HG03442 (cell line): ENCODE measurements around the gene NVL.
"Not testable (repeated sequence)": the region's sequence is repeated elsewhere in the genome, so short reads cannot be mapped to it uniquely, and the experiment has no call there.

Experiments
- ATAC-seq: cut with Tn5 transposase; IDR thresholded peaks from one replicate; pipeline ENCODE4 v1.9.1; 2021; ENCODE audit warnings: mild to moderate bottlenecking, moderate library complexity; ENCODE audit not compliant: unreplicated experiment

Gene NVL

GRCh38 chr1:224238212-224238611 is 91.8 kb downstream of the NVL start:
- no peak for ATAC-seq

GRCh38 chr1:224237119-224237881 is 92.7 kb downstream of the NVL start:
- ATAC-seq, result no peak

- no peak for ATAC-seq
Observed at GRCh38 chr1:224235813-224236493, 94.0 kb downstream of the NVL start.

- ATAC-seq, result no peak
Observed at GRCh38 chr1:224234017-224234416, 96.0 kb downstream of the NVL start.

- ATAC-seq, result no peak
Observed at GRCh38 chr1:224226849-224227502, 103.0 kb downstream of the NVL start.

- ATAC-seq, result no peak
Observed at GRCh38 chr1:224223819-224224714, 105.9 kb downstream of the NVL start.

GRCh38 chr1:224219612-224220059 is 110.3 kb downstream of the NVL start:
- ATAC-seq, result no peak

GRCh38 chr1:224219011-224219611 is 110.9 kb downstream of the NVL start:
- no peak for ATAC-seq

- ATAC-seq, result no peak
Observed at GRCh38 chr1:224217655-224218623, 112.0 kb downstream of the NVL start.

GRCh38 chr1:224216382-224216781 is 113.6 kb downstream of the NVL start:
- no peak for ATAC-seq

GRCh38 chr1:224213438-224214119 is 116.4 kb downstream of the NVL start:
- ATAC-seq, result no peak

GRCh38 chr1:224212618-224213061 is 117.3 kb downstream of the NVL start:
- no peak for ATAC-seq

- ATAC-seq, result no peak
Observed at GRCh38 chr1:224211206-224211962, 118.6 kb downstream of the NVL start.

- not testable (repeated sequence) for ATAC-seq
Observed at GRCh38 chr1:224205931-224206538, 123.9 kb downstream of the NVL start.

- no peak for ATAC-seq
Observed at GRCh38 chr1:224205438-224205840, 124.5 kb downstream of the NVL start.

- peak; percentile 45 for ATAC-seq
Observed at GRCh38 chr1:224203243-224204016, 126.5 kb downstream of the NVL start.

- no peak for ATAC-seq
Observed at GRCh38 chr1:224201853-224202252, 128.1 kb downstream of the NVL start.
